ENCODE data around the gene PAK1IP1.
A peak's percentile ranks its signal among the peaks of the same experiment; 100 is the strongest.
"Not testable (repeated sequence)": the region's sequence is repeated elsewhere in the genome, so short reads cannot be mapped to it uniquely, and the experiment has no call there.

Gene PAK1IP1

GRCh38 chr6:10692965-10693538, 1.7 kb upstream of the PAK1IP1 start:
- no peak for DNase-seq

DNA sequence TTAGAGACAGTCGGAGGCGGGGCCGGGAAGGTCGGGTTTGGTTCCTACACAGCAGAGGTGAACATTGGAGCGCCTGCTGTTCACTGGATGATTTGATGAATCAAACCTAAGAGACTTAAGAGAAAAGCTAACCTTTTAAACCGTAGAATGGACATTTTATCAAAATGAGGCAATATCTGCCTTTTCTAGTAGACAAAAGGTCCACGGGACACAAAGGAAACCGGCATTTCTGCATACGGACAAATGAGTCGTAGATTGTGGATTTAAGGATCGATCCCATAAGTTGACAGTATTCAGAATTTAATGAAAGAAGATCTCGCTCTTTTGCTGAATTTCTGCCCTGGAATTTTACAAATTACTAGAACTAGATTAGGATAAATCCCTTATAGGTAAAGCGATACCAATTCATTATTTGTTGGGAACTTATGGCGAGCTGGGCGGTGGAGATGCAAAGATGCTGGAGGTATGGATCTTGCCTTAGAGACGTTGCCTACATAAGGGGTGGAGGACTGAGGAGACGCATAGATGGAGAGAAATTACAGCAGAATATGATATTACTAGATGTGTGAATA, 400 bp downstream of the PAK1IP1 start:
- no peak for DNase-seq

DNA sequence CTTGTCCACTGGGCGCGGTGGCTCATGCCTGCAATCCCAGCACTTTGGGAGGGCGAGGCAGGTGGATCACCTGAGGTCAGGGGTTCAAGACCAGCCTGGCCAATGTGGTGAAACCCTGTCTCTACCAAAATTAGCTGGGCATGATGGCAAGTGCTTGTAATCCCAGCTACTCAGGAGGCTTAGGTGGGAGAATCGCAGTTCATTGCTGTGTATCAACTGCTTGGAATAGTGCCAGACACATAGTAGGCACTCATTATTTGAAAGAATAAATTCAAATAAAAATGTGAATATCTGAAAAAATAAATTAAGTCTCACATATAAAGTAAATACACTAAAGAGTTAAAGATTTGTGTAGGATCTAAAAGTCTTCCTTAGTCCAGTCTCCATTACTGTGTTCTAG, 1.9 kb downstream of the PAK1IP1 start:
- DNase-seq = no peak

- DNase-seq = no peak
Measured at GRCh38 chr6:10713962-10714361, 19.2 kb downstream of the PAK1IP1 start.

DNA sequence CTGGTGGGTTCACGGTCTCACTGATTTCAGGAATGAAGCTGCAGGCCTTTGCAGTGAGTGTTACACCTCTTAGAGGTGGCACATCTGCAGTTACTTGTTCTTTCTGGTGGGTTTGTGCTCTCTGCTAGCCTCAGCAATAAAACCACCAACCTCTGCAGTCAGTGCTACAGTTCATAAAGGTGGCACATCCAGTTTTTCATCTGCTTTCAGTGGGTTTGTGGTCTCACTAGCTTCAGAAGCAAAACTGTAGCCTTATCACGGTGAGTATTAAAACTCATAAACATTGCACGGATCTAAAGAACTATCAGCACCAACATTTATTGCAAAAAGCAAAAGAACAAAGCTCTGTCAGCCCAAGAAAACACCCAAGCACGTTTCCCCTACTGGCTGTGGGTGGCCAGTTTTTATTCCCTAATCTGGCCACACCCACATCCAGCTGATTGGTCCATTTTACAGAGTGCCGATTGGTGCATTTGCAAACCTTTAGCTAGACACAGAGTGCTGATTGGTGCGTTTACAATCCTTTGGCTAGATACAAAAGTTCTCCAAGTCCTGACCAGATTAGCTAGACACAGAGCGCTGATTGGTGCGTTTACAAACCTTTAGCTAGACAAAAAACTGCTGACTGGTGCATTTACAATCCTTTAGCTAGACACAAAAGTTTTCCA, 24.7 kb downstream of the PAK1IP1 start:
- DNase-seq = no peak

DNA sequence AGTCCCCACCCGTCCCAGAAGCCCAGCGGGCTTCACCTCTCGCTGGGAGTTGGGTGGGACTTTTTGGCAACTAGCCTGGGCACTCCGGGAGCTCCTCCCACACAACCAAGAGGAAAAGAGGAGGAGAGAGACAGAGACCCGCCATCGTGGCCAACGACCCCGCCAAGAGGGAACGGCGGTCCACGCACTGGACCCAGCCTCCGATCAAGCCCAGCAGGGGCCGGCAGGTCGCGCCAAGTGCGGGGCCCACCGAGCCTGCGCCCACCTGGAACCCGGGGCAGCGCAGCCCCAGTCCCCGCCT, 25.1 kb downstream of the PAK1IP1 start:
- DNase-seq = no peak

- peak in 3 of 4 experiments; percentile 13 to 54 (median 24) for DNase-seq
Measured at GRCh38 chr6:10720265-10720959, 25.6 kb downstream of the PAK1IP1 start.

DNA sequence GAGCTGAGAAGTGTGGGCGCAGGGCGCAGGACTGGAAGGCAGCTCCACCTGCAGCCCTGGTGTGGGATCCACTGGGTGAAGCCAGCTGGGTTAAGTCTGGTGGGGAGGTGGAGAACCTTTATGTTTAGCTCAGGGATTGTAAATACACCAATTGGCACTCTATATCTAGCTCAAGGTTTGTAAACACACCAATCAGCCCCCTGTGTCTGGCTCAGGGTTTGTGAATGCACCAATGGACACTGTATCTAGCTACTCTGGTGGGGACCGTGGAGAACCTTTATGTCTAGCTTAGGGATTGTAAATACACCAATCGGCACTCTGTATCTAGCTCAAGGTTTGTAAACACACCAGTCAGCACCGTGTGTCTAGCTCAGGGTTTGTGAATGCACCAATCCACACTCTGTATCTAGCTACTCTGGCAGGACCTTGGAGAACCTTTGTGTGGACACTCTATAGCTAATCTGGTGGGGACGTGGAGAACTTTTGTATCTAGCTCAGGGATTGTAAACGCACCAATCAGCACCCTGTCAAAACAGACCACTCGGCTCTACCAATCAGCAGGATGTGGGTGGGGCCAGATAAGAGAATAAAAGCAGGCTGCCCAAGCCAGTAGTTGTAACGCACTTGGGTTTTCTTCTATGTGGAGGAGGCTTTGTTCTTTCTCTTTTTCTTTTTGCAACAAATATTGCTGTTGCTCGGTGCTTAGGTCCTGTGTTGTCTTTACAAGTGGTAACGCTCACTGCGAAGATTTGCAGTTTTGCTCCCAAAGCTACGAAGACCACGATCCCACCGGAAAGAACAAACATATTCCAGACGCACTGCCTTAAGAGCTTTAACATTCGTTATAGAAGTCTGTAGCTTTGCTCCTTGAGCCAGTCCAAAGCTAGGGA, 26.4 kb downstream of the PAK1IP1 start:
- not testable (repeated sequence) for DNase-seq

GRCh38 chr6:10721850-10722569, 27.2 kb downstream of the PAK1IP1 start:
- DNase-seq = no peak

DNA sequence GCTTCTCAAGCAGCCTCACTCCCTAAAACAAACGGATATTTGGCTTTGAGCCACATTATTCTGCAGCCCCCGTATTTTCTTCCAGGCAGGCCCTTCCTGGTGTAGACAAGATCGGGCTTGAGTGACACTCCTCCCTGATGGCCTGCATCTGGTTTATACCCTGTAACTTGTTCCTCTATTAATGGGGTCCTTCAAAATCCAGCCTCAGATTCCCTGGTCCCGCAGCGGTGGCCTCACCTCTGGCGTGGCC, 27.7 kb downstream of the PAK1IP1 start:
- no peak for DNase-seq

- DNase-seq = peak; percentile 28 to 63 (median 46)
Measured at GRCh38 chr6:10722820-10723566, 28.2 kb downstream of the PAK1IP1 start, which contains the start of gene TMEM14C. TMEM14C (plus strand) TSS chr6:10723070; CDS start chr6:10724614, 1,544 bp downstream.

DNA sequence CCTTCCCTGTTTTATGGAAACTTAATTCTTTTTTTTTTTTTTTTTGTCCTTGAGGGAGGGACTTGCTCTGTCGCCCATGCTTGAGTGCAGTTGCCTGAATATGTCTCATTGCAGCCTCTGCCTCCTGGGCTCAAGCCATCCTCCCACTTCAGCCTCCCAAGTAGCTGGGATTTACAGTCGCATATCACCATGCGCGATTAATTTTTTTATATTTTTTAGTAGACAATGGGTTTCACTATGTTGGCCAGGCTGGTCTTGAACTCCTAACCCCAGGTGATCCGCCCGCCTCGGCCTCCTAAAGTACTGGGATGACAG, 28.8 kb downstream of the PAK1IP1 start:
- DNase-seq = no peak

- no peak for DNase-seq
Measured at GRCh38 chr6:10725044-10725443, 30.3 kb downstream of the PAK1IP1 start.

- DNase-seq = no peak
Measured at GRCh38 chr6:10725716-10726115, 30.9 kb downstream of the PAK1IP1 start.

- no peak for DNase-seq
Measured at GRCh38 chr6:10730254-10730653, 35.5 kb downstream of the PAK1IP1 start.

DNA sequence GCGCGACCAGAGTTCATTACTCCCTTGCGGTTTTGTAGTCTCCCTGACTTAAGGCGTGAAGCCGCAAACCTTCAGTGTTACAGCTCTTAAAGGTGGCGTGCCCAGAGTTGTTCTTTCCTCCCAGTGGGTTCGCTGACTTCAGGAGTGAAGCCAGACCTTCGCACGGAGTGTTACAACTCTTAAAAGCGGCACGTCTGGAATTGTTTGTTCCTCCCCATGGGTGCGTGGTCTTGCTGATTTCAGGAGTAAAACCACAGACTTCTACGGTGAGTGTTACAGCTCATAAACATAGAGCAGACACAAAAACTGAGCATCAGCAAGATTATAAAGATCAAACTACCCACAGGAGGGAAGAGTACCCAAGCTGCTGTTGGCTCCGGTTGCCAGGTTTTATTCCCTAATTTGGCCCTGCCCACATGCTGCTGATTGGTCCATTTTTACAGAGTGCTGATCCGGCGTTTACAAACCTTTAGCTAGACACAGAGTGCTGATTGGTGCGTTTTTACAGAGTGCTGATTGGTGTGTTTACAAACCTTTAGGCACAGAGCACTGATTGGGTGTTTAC, 38.5 kb downstream of the PAK1IP1 start:
- no peak for DNase-seq

GRCh38 chr6:10733863-10734262, 39.1 kb downstream of the PAK1IP1 start:
- DNase-seq = no peak

DNA sequence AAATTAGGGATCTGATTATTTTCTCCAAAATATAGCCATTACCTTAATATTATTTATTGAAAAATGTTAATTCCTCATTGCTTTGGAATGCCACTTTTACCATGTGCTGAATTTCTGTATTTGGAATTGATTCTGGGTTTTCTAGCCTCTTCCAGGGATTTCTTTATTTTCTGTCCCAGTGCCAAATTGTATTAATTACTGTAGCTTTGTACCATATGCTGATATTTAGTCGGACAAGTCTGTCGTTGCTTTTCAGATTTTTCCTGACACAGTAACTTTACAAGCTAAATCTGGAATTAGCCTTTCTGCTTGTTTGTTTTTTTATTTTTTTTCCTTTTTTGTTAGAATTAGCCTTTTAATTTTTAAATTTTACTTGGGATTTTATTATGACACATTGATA, 42.0 kb downstream of the PAK1IP1 start:
- no peak for DNase-seq

DNA sequence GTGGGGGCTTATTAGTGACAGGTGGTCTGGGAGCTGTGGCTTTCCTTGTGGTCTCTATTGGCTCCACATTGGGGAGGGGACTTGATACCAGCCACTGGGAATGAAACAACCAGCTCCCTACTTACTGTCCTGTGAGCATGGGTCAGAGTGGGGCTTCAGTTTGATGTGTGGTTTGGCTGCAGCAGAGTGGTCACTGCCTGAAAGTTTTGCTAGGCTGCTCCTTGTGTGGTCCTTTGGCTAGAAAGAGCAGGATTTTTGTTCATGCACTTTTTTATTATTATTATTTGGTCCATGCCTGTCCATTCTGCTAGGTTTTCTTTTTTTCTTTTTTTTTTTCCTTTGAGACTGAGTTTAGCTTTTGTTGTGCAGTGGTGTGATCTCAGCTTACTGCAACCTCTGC, 45.3 kb downstream of the PAK1IP1 start:
- DNase-seq = no peak

DNA sequence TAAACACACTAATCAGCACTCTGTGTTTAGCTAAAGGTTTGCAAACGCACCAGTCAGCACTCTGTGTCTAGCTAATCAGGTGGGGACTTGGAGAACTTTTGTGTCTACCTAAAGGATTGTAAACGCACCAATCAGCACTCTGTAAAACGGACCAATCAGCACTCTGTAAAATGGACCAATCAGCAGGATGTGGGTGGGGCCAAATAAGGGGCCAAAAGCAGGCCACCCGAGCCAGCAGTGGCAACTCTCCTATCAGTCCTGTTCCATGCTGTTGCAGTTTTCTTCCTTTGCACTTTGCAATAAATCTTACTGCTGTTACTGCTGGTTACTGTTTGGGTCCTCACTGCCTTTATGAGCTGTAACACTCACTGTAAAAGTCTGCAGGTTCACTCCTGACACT, 46.9 kb downstream of the PAK1IP1 start:
- DNase-seq = not testable (repeated sequence)

DNA sequence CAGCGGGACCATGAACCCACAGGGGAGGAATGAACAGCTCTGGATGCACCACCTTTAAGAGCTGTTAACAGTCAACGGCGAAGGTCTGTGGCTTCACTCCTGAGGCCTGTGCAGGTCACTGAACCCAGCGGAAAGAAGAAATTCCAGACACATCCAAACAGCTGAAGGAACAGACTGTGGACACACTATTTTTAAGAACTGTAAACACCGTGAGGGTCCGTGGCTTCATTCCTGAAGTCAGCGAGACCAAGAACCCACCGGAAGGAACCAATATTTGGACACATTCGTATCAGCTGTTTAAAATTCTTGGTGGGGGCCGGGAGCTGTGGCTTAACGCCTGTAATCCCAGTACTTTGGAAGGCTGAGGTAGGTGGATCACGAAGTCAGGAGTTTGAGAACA, 47.5 kb downstream of the PAK1IP1 start:
- no peak for DNase-seq

DNA sequence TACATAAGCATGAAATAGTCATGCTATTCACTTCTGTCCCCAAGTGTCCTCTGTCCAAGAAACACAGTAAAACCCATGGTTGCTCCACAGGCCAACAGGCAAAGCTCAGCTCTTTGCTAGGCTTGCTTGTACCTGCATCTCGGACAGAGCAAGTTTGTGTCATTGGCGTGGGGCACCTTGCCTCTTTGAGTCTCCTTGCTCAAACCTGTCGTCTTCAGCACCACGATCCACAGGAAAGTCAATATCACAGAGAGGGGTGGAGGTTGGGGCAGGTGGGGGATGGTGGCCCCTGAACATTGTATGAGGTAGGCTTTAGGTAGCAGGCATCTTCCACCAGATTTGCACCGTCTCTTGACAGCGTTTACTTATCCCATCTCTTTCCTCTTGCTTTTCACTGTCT, 48.7 kb downstream of the PAK1IP1 start:
- no peak for DNase-seq

Measured in activated naive CD4-positive, alpha-beta T cell (primary cell).